Colonic mucosa (tissue), 4 donors: Measurements from ENCODE around the gene OR1G1. TPM values are rescaled to one million over a fixed set of nuclear protein-coding genes. Genes with fewer than 3 reads are reported as not detected.
"Not testable (repeated sequence)": the region's sequence is repeated elsewhere in the genome, so short reads cannot be mapped to it uniquely, and the experiment has no call there.

Experiments
- DNase-seq: peaks from one replicate; pipeline ENCODE4 v3.0.0-alpha.2; 2020
- H3K27ac ChIP-seq: fragments of 200-600 bp; one replicate; pipeline ENCODE4 v1.8.0; 2021
- H3K27me3 ChIP-seq: fragments of 200-600 bp; one replicate; pipeline ENCODE4 v1.8.0; 2021
- H3K36me3 ChIP-seq: fragments of 200-600 bp; one replicate; pipeline ENCODE4 v1.8.0; 2021
- H3K4me1 ChIP-seq: fragments of 200-600 bp; one replicate; pipeline ENCODE4 v1.8.0; 2021; ENCODE audit warnings: mild to moderate bottlenecking
- H3K4me3 ChIP-seq: fragments of 200-600 bp; one replicate; pipeline ENCODE4 v1.8.0; 2021
- H3K9ac ChIP-seq, 2 donors: one replicate each; pipeline ENCODE4 v1.7.0; 2013; ENCODE audit warnings: control low read depth in 2 of 2, low read depth in 2 of 2, low read length in 2 of 2
- H3K9me3 ChIP-seq: fragments of 200-600 bp; one replicate; pipeline ENCODE4 v1.8.0; 2021
- CTCF ChIP-seq: fragments of 200-600 bp; IDR thresholded peaks from one replicate; pipeline ENCODE4 v1.8.0; 2022; ENCODE audit warnings: antibody characterized with exemption, mild to moderate bottlenecking
- intact Hi-C: fragments of 100-400 bp; cut with DNase I; formaldehyde crosslinking; loops from one replicate; pipeline ENCODE4 v1.14.1; 2022
- total RNA-seq, 2 donors: library from RNA; stranded (reverse); fragmentation: NEBNext Ultra II Directional in 1 of 2; extraction: Animal tissue kit (Norgen Biotek cat#: 25700) in 1 of 2; gene quantifications; one replicate each; pipeline ENCODE4 v1.2.1, GENCODE V29; 2021
- donor health status: healthy.
- donor health status: DM: no; HTN: no; CAD: no.
- donor health status: DM: no; HTN: no; CAD: no.

Gene OR1G1
- not detected for total RNA-seq

GRCh38 chr17:3127451-3127850 lies at the start of gene OR1G1:
Gene OR1G1, minus strand, starts transcription at chr17:3127551. Its CDS starts 0 bp downstream, at chr17:3127551.
- no peak for DNase-seq
- Histone ChIP-seq H3K27ac (no peak within 1 kb of the TSS), H3K4me1 (no peaks in the 10 kb centered on the region), H3K27me3 (no peaks in the 10 kb centered on the region), H3K9ac (no peak within 1 kb of the TSS), H3K4me3 (no peak within 1 kb of the TSS), H3K9me3 (no peaks in the 10 kb centered on the region), H3K36me3 (no peaks in the 10 kb centered on the region)
- intact Hi-C loops, result no loop called here
- TF ChIP-seq CTCF, result no peak

GRCh38 chr17:3167574-3167973 lies 40.2 kb upstream of the OR1G1 start:
- no peaks in the 10 kb centered on the region for H3K36me3 ChIP-seq
- H3K4me3 ChIP-seq, result no peak overlapping the region
- no peak for DNase-seq
- TF ChIP-seq CTCF, result no peak
- H3K27ac ChIP-seq, result no peak overlapping the region
- H3K9ac ChIP-seq, result no peak overlapping the region
- no peaks in the 10 kb centered on the region for H3K27me3 ChIP-seq
- no peaks in the 10 kb centered on the region for H3K4me1 ChIP-seq
- intact Hi-C loops, result no loop called here
- H3K9me3 ChIP-seq, result no peaks in the 10 kb centered on the region

GRCh38 chr17:3157218-3157617 lies 29.9 kb upstream of the OR1G1 start:
- intact Hi-C loops, result no loop called here
- Histone ChIP-seq H3K9me3 (no peaks in the 10 kb centered on the region), H3K27me3 (no peaks in the 10 kb centered on the region), H3K4me1 (no peaks in the 10 kb centered on the region), H3K9ac (no peak overlapping the region), H3K27ac (no peak overlapping the region), H3K36me3 (no peaks in the 10 kb centered on the region), H3K4me3 (no peak overlapping the region)
- no peak for TF ChIP-seq CTCF
- DNase-seq, result no peak

GRCh38 chr17:3137494-3137893 lies 10.1 kb upstream of the OR1G1 start:
- not testable (repeated sequence) for H3K27me3 ChIP-seq

GRCh38 chr17:3104322-3104721 lies 23.0 kb downstream of the OR1G1 start, which contains the start of gene OR1D2:
Gene OR1D2, minus strand, starts transcription at chr17:3104422. Its CDS starts 11,426 bp downstream, at chr17:3092996.
- H3K4me3 ChIP-seq, result no peak within 1 kb of the TSS
- DNase-seq, result no peak

More at GRCh38 chr17:3137494-3137893, 10.1 kb upstream of the OR1G1 start:
- DNase-seq, H3K4me1 ChIP-seq, H3K27ac ChIP-seq, H3K9ac ChIP-seq, H3K36me3 ChIP-seq, intact Hi-C loops, H3K4me3 ChIP-seq, H3K9me3 ChIP-seq: not testable (repeated sequence)

More at GRCh38 chr17:3104322-3104721, 23.0 kb downstream of the OR1G1 start, which contains the start of gene OR1D2:
- Histone ChIP-seq H3K27me3 (no peaks in the 10 kb centered on the region), H3K4me1 (no peaks in the 10 kb centered on the region), H3K9me3 (no peaks in the 10 kb centered on the region), H3K9ac (no peak within 1 kb of the TSS), H3K27ac (no peak within 1 kb of the TSS), H3K36me3 (no peaks in the 10 kb centered on the region)
- no peak for TF ChIP-seq CTCF
- intact Hi-C loops, result no loop called here

Other genes with a start within 250 kb of the OR1G1 start
- not detected for gene OR1D5, start 63.9 kb downstream of the OR1G1 start, total RNA-seq
- gene OR1D2, start 23.1 kb downstream of the OR1G1 start, total RNA-seq, result not detected
- not detected for gene OR1A2, start 70.0 kb upstream of the OR1G1 start, total RNA-seq
- gene OR1A1, start 80.1 kb upstream of the OR1G1 start, total RNA-seq, result not detected
- not detected for gene OR3A1, start 170.8 kb upstream of the OR1G1 start, total RNA-seq